Endothelial cell (in vitro differentiated cells): ENCODE results near the gene NAGLU. TPM values are rescaled to one million over a fixed set of nuclear protein-coding genes. Genes with fewer than 3 reads are reported as not detected.

Source experiments
- DNase-seq: peaks from one replicate; pipeline ENCODE4 v3.0.0; 2021; ENCODE audit warnings: low spot score
- H3K27ac Mint-ChIP-seq: one replicate; pipeline ENCODE4 v1.8.0; 2021; ENCODE audit warnings: mixed read lengths, inconsistent platforms; ENCODE audit not compliant: unreplicated experiment
- H3K27me3 Mint-ChIP-seq: one replicate; pipeline ENCODE4 v1.8.0; 2021; ENCODE audit warnings: mild to moderate bottlenecking, moderate library complexity, mixed read lengths, inconsistent platforms; ENCODE audit not compliant: unreplicated experiment
- H3K36me3 Mint-ChIP-seq: one replicate; pipeline ENCODE4 v1.8.0; 2021; ENCODE audit warnings: mild to moderate bottlenecking, low read depth, mixed read lengths, inconsistent platforms; ENCODE audit not compliant: unreplicated experiment
- H3K4me1 Mint-ChIP-seq: one replicate; pipeline ENCODE4 v1.8.0; 2021; ENCODE audit warnings: mild to moderate bottlenecking, mixed read lengths, inconsistent platforms; ENCODE audit not compliant: unreplicated experiment
- H3K4me3 Mint-ChIP-seq: one replicate; pipeline ENCODE4 v1.8.0; 2021; ENCODE audit warnings: mild to moderate bottlenecking, mixed read lengths, inconsistent platforms; ENCODE audit not compliant: unreplicated experiment
- H3K9me3 Mint-ChIP-seq: one replicate; pipeline ENCODE4 v1.8.0; 2021; ENCODE audit warnings: mixed read lengths, inconsistent platforms; ENCODE audit not compliant: unreplicated experiment
- CTCF ChIP-seq: fragments of 200-600 bp; sonication (generic); IDR thresholded peaks from one replicate; pipeline ENCODE4 v1.5.0; 2021; ENCODE audit warnings: antibody characterized with exemption; ENCODE audit not compliant: unreplicated experiment
- total RNA-seq: library from RNA; stranded (reverse); fragmentation: NEBNext Ultra II Directional; extraction: Animal tissue kit (Norgen Biotek cat#: 25700); gene quantifications from one replicate; pipeline ENCODE4 v1.2.1, GENCODE V29; 2021; ENCODE audit not compliant: unreplicated experiment

Gene NAGLU
- total RNA-seq, 1 donor from 2014 or later: 24.2 TPM

- H3K36me3 Mint-ChIP-seq: peaks cover 4% of the 10 kb centered on the region
- H3K27ac Mint-ChIP-seq: no peak overlapping the region
- no peak for DNase-seq
- no peak for TF ChIP-seq CTCF
- peaks cover 26% of the 10 kb centered on the region for H3K4me1 Mint-ChIP-seq
- H3K9me3 Mint-ChIP-seq: no peaks in the 10 kb centered on the region
- H3K27me3 Mint-ChIP-seq: peaks cover 6% of the 10 kb centered on the region
- no peak overlapping the region for H3K4me3 Mint-ChIP-seq
These were observed 7.0 kb upstream of the NAGLU start for GRCh38 chr17:42529061-42529460.

- H3K4me1 Mint-ChIP-seq: peaks cover 27% of the 10 kb centered on the region
- peaks cover 6% of the 10 kb centered on the region for H3K27me3 Mint-ChIP-seq
- peak overlapping the region; percentile 30 for H3K27ac Mint-ChIP-seq
- H3K9me3 Mint-ChIP-seq: no peaks in the 10 kb centered on the region
- no peak overlapping the region for H3K4me3 Mint-ChIP-seq
- DNase-seq: no peak
- H3K36me3 Mint-ChIP-seq: peaks cover 4% of the 10 kb centered on the region
- no peak for TF ChIP-seq CTCF
These were observed 5.0 kb upstream of the NAGLU start for GRCh38 chr17:42530952-42531454.

DNA sequence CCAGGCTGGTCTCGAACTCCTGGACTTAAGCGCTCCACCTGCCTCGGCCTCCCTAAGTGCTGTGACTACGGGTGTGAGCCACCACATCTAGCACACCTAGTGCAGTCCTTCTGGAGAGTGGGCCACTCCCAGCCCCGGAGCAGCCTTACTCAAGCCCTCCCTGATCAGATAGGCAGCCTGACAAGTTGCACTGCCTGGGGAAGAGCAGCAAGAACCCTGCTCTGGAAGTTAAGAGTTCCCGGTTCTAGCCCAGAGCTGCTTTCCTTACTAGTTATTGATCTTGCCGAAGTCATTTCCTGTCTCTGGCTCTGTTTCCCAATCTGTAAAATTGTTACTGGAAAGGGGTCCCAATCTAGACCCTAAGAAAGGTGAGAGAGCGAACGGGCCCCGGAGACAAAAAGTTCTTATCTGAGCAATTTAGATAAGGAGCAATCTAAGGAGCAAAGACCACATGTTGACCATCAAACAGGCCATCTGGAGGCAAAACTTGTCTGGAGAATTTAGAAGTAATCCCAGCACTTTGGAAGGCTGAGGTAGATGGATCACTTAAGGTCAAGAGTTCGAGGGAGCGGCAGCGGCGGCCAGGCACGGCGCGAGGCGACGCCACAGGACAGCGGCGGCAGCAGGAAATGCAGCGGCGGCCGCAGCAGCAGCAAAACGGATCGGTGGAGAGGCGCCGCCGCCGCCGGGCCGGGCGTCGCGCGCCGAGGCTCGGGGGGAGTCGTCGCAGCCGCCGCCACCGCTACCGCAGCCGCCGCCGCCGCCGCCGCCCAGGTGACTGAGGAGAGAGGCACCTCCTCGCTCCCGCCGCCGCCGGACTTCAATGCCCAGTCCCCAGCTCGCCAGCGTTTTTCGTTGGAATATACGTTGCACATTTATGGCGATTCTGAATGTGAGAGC is 4.3 kb upstream of the NAGLU start:
- no peak overlapping the region for H3K27ac Mint-ChIP-seq
- peaks cover 4% of the 10 kb centered on the region for H3K36me3 Mint-ChIP-seq
- H3K9me3 Mint-ChIP-seq: no peaks in the 10 kb centered on the region
- peaks cover 6% of the 10 kb centered on the region for H3K27me3 Mint-ChIP-seq
- DNase-seq: peak; percentile 52
- peak; percentile 37 for TF ChIP-seq CTCF
- H3K4me1 Mint-ChIP-seq: peaks cover 23% of the 10 kb centered on the region
- peak overlapping the region; percentile 49 for H3K4me3 Mint-ChIP-seq

DNA sequence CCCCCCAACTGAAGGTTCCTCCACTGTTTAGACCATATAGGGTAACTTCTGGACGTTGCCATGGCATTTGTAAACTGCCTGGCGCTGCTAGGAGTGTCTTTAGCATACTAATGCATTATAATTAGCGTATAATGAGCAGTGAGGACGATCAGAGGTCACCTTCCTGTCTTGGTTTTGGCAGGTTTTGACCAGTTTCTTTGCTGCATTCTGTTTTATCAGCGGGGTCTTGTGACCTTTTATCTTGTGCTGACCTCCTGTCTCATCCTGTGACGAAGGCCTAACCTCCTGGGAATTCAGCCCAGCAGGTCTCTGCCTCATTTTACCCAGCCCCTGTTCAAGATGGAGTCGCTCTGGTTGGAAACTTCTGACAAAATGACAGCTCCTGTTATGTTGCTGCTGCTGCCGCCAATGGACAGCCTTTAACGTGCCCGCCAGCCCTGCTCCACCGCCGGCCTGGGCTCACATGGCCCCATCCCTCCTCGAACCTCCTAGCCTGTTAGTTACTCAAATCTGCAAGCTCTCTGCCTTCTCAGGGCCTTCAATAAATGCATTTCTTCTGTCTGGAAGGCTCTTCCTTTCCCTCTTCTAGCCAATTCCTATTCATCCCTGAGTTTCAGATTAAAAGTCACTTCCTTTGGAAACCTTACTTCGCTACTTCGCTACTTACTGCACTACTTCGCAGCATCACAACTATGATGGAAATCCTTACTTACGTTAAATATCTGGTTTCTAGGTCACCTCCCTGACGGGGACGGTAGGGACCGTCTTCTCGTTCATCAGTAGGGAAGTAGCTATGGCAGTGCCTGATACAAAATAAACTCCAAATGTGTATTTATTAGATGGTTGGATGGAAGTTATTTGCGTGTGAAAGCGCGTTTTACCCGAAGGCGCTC is 640 bp upstream of the NAGLU start:
- Mint-ChIP-seq H3K36me3 (peaks cover 11% of the 10 kb centered on the region), H3K4me3 (peak overlapping the region; percentile 85), H3K27ac (peak overlapping the region; percentile 18), H3K4me1 (peaks cover 8% of the 10 kb centered on the region), H3K9me3 (no peaks in the 10 kb centered on the region), H3K27me3 (peaks cover under 1% of the 10 kb centered on the region)
- no peak for TF ChIP-seq CTCF
- no peak for DNase-seq
